C4-2B (cell line): ENCODE data around the gene ESYT1.

ENCODE experiments used
- ZFX ChIP-seq: fragments of 450-650 bp; IDR thresholded peaks from 2 replicates; pipeline ENCODE4 v1.6.1; 2017
- TF ChIP-seq, protein P1 (sequence below): fragments of 450-650 bp; conservative IDR thresholded peaks from 2 replicates; pipeline ENCODE4 v1.5.1; 2017; ENCODE audit warnings: mild to moderate bottlenecking

- TF ChIP-seq, protein P1, sequence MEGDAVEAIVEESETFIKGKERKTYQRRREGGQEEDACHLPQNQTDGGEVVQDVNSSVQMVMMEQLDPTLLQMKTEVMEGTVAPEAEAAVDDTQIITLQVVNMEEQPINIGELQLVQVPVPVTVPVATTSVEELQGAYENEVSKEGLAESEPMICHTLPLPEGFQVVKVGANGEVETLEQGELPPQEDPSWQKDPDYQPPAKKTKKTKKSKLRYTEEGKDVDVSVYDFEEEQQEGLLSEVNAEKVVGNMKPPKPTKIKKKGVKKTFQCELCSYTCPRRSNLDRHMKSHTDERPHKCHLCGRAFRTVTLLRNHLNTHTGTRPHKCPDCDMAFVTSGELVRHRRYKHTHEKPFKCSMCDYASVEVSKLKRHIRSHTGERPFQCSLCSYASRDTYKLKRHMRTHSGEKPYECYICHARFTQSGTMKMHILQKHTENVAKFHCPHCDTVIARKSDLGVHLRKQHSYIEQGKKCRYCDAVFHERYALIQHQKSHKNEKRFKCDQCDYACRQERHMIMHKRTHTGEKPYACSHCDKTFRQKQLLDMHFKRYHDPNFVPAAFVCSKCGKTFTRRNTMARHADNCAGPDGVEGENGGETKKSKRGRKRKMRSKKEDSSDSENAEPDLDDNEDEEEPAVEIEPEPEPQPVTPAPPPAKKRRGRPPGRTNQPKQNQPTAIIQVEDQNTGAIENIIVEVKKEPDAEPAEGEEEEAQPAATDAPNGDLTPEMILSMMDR, result no peak
- TF ChIP-seq ZFX, result no peak
Measured at GRCh38 chr12:56105609-56105902, 22.5 kb upstream of the ESYT1 start.
